Mesodermal cell (in vitro differentiated cells): ENCODE results near the gene SACM1L.
"Not testable (repeated sequence)": the region's sequence is repeated elsewhere in the genome, so short reads cannot be mapped to it uniquely, and the experiment has no call there.

Experiments used
- H3K27ac ChIP-seq: 2 replicates; pipeline ENCODE4 v1.7.0; 2013; ENCODE audit warnings: mild to moderate bottlenecking, low read depth, low read length, moderate library complexity; ENCODE audit not compliant: severe bottlenecking
- H3K36me3 ChIP-seq: 2 replicates; pipeline ENCODE4 v1.7.1; 2013; ENCODE audit warnings: mild to moderate bottlenecking, low read length, moderate library complexity; ENCODE audit not compliant: control insufficient read depth, insufficient read depth
- H3K4me1 ChIP-seq: one replicate; pipeline ENCODE4 v1.7.1; 2013; ENCODE audit warnings: mild to moderate bottlenecking, low read length; ENCODE audit not compliant: insufficient read depth, control insufficient read depth, poor library complexity, severe bottlenecking
- H3K4me3 ChIP-seq: 2 replicates; pipeline ENCODE4 v1.7.0; 2013; ENCODE audit warnings: low read length, control low read depth, mild to moderate bottlenecking; ENCODE audit not compliant: insufficient read depth, poor library complexity, severe bottlenecking; ENCODE audit errors: extremely low read depth
- H3K9me3 ChIP-seq: 2 replicates; pipeline ENCODE4 v1.7.1; 2013; ENCODE audit warnings: mild to moderate bottlenecking, low read length, moderate library complexity; ENCODE audit not compliant: control insufficient read depth
- WGBS, 2 experiments: methylation state at CpG; one replicate each; pipeline ENCODE4 v1.1.5; 2013; ENCODE audit warnings: missing lambda C conversion rate in 2 of 2; ENCODE audit not compliant: insufficient coverage in 2 of 2; 5-methylcytosine and 5-hydroxymethylcytosine counted together

SACM1L gene

DNA sequence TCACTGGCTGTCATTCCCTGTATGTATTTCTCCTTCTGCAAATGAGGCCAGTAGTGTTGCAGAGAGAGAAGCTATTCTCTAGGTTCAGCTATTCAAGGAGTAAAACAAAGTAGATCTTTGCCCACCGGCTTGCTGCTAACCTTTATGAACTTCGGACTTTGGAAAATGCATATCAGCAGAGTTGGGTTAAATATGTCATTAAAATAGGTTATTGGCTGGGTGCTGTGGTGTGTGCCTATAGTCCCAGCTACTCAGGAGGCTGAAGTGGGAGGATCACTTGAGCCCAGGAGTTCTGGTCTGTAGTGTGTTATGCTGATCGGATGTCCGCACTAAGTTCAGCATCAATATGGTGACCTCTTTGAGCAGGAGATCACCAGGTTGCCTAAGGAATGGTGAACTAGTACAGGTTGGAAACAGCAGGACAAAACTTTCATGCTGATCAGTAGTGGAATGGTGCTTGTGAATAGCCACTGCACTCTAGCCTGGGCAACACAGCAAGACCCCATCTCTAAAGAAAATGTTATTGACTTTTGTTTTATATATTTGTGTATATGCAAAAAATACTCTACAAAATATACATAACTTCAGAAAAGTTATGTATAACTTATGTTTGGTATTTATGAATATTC, 53.4 kb downstream of the SACM1L start:
- peaks cover 78% of the 10 kb centered on the region for H3K36me3 ChIP-seq
- H3K4me1 ChIP-seq, result no peaks in the 10 kb centered on the region
- no peak overlapping the region for H3K27ac ChIP-seq
- no peak overlapping the region for H3K4me3 ChIP-seq
- 95 to 96% methylated on average over 4 of the region's 4 CpGs for WGBS, 2 experiments
- H3K9me3 ChIP-seq, result no peaks in the 10 kb centered on the region

DNA sequence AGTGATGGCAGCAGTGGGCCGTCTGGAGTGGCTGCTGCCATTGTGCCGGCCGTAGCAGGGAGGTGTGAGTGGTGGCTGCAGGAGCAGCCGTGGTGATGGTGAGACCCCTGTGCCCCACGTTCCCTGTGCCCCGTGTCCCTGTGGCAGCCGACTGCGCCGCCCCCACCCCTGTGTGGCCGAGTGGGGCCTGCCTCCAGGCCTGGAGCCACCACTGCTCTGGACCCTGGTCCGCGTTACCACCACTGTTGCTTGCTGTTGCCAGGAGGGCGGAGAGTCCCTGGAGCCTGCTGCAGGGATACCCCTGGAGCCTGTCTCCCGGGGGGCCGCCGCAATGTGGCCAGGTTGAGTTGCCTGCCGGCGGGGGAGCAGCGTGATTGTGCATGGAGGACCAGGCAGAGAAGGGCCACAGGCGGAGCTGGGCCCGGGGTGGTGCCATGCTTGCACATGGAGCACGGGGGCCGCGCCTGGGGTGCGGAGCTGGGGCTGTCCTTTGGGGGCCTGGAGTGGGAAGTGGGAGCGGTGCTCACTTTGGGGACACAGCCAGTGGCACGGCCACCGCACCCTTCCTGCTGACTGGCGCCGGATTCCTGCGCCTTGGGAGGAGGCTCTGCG, 57.1 kb downstream of the SACM1L start:
- Histone ChIP-seq H3K36me3 (peaks cover 53% of the 10 kb centered on the region), H3K4me1 (no peaks in the 10 kb centered on the region), H3K4me3 (no peak overlapping the region), H3K27ac (no peak overlapping the region), H3K9me3 (no peaks in the 10 kb centered on the region)
- WGBS, 2 experiments, result 96 to 98% methylated on average over 23 to 30 of the region's 32 CpGs

DNA sequence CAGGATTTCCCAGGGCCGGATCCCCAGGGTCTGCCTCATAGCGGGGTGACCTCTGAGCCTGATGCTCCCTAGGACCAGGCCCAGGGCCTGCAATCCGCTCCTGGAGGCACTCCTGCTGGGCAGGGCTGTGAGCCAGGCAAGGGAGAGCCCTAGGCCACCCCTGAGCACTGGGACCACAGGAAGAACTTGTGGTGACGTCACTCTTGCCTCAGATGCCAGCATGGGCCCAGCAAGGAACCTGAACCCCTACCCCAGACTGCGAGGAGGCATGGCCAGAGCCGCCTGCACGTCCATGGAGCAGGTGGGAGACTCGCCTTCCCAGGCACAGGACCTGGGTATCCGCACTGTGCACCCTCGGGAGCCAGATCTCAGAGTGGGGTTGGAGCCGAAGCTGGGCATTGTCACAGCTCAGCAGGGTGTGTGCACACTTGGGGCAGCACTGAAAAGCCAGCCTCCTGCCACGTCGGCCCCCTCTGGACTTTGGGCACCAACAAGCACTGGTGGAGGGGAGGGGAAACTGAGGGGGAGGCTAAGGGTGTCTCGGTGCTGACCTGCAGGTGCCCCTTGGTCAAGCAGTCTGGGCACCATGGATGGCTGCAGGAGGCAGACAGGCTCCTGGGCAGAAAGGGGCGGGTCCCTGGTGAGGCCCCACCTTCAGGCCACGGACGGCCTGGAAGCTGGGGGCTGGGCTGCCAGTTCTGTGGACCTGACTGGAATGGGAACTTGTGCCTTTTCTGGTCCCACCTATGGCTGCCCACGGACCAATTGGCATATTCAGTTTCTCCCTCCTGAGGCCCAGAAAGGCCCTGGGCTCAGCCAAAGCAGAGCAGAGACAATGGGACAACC, 57.8 kb downstream of the SACM1L start:
- no peak overlapping the region for H3K27ac ChIP-seq
- no peaks in the 10 kb centered on the region for H3K9me3 ChIP-seq
- H3K4me3 ChIP-seq, result no peak overlapping the region
- 95% methylated on average over 16 to 17 of the region's 18 CpGs for WGBS, 2 experiments
- peaks cover 48% of the 10 kb centered on the region for H3K36me3 ChIP-seq
- no peaks in the 10 kb centered on the region for H3K4me1 ChIP-seq

DNA sequence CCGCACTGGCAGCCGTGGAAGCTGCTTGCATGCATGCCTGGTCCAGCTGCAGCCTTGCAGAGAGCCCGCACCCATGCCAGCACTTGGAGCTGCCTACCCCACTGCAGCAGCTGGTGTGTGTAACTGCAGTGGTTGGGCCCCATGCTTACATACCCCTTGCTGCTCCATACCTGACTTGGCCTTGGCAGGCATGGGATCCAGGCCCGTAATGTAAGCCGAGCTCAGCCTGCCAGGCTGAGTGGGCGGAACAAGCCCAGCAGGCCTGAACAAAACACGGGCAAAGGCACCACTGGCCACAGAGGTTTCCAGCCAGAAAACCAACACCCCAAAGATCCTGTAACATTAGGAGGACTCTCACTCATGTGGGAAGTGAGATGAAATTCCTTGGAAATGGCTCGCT, 58.9 kb downstream of the SACM1L start:
- Histone ChIP-seq H3K4me1 (no peaks in the 10 kb centered on the region), H3K4me3 (no peak overlapping the region), H3K9me3 (no peaks in the 10 kb centered on the region), H3K27ac (no peak overlapping the region), H3K36me3 (peaks cover 40% of the 10 kb centered on the region)
- WGBS, 2 experiments, result 94 to 98% methylated on average over 7 to 8 of the region's 8 CpGs

DNA sequence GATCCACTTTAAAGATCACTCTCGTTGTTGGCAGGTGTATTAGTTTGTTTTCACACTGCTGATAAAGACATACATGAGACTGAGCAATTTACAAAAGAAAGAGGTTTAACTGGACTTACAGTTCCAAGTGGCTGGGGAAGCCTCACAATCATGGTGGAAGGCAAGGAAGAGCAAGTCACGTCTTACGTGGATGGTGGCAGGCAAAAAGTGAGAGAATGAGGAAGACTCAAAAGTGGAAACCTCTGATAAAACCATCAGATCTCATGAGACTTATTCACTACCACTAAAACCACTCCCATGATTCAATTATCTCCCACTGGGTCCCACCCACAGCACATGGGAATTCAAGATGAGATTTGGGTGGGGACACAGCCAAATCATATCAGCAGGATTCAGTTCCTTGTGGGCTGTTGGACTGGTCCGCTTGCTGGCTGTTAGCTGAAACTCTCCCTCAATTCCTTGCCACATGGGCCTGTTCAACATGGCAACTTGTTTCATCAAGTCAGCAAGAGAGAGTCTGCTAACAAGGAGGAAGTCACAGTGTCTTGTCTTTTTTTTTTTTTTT, 59.9 kb downstream of the SACM1L start:
- H3K36me3 ChIP-seq, result peaks cover 33% of the 10 kb centered on the region
- 100% methylated on average over 2 of the region's 4 CpGs for WGBS, 2 experiments
- not testable (repeated sequence) for H3K4me3 ChIP-seq

DNA sequence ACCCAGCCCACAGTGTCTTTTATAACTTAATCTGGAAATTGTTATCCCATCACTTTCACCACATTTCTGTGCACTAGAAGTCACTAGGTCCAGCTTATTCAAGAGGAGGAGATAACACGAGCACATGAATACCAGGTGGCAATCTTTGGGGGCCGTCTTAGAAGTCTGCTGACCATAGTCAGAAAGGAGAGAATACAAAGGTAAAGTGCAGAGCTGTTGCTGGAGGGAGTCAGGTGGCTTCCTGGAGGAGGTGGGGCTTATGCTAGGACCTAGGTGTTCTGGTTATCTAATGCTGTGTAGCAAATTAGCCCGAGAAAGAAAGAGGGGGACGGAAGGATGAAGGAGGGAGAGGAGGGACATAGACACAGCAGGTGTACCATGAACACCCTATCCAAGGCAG, 60.7 kb downstream of the SACM1L start:
- Histone ChIP-seq H3K36me3 (peaks cover 33% of the 10 kb centered on the region), H3K4me1 (no peaks in the 10 kb centered on the region), H3K27ac (no peak overlapping the region), H3K9me3 (no peaks in the 10 kb centered on the region), H3K4me3 (no peak overlapping the region)
- 90 to 94% methylated on average over 4 of the region's 4 CpGs for WGBS, 2 experiments

More for the DNA sequence above, 59.9 kb downstream of the SACM1L start:
- not testable (repeated sequence) for H3K27ac ChIP-seq, H3K4me1 ChIP-seq, H3K9me3 ChIP-seq

DNA sequence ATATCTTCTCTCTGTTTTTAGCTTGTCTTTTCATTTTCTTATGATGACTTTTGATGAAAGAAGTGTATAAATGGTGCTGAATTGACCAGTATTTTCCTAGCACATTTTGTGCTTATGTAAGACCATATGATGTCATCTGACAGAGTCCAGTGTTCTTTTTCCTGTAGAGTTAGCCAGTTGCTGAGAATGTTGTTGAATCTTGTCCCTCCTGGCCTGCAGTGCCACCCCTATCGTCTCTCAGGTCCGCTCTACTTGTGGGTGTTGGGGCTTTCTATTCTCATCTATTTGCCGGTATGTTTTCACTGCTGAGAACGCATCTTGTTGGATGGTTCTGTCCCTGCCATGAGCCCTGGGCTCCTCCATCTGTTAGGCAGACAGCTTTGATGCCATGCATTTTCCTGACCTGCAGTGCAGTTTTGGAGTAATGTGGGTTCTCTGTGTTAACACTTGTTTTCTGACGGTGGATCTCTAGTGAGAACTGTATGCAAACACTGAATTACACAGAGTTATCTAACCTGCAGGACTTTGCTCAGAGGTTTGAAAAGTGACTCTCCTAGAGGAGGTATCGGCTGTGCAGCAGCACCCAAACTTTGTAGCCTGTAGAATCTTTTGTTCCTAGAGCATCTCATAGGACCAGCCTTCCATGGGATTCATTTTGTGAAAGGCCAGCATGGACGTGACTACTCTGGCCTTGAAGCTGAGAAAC, 62.5 kb downstream of the SACM1L start:
- peaks cover 18% of the 10 kb centered on the region for H3K36me3 ChIP-seq
- WGBS, 2 experiments, result 94 to 100% methylated on average over 5 to 6 of the region's 7 CpGs

DNA sequence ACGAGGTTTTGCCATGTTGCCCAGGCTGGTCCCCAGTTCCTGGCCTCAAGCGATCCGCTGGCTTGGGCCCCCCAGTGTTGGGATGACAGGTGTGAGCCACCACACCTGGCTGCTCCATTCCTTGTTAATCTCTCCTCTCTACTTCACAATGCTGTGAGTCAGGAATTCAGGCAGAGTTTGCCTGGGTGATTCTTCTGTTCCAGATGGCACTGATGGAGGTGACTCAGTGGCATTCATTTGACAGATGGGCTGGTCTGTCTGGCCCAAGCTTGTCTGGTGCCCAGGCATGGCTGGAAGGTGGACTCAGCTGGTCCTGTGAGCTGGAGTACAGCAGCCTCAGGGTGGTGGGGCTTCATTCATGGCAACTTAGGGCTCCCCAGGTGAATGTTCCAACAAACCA, 63.9 kb downstream of the SACM1L start:
- H3K4me1 ChIP-seq, result no peaks in the 10 kb centered on the region
- 80 to 88% methylated on average over 2 to 3 of the region's 3 CpGs for WGBS, 2 experiments
- no peaks in the 10 kb centered on the region for H3K9me3 ChIP-seq

More for the DNA sequence above, 62.5 kb downstream of the SACM1L start:
- Histone ChIP-seq H3K4me1 (no peaks in the 10 kb centered on the region), H3K9me3 (no peaks in the 10 kb centered on the region), H3K4me3 (no peak overlapping the region), H3K27ac (no peak overlapping the region)

DNA sequence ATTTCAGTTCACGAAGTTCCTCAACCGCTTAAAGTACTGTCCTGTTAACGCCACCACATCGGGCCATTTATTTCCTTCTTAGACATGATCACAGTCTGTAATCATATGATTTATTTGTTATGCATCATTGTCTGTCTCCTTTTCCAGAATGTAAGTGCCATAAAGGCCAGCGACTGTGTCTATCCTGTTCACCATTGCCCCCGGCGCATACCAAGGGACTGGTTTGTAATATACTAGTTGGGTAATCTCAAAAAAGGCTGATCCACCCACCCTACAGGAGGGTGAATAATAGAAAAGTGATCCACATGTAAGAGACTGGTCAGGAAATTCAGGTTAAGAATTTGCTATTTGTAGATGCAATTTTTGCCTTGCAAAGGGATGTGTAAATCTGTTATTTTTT, 65.3 kb downstream of the SACM1L start:
- Histone ChIP-seq H3K9me3 (no peaks in the 10 kb centered on the region), H3K4me3 (no peak overlapping the region), H3K4me1 (no peaks in the 10 kb centered on the region), H3K27ac (no peak overlapping the region), H3K36me3 (peaks cover 3% of the 10 kb centered on the region)
- 96 to 100% methylated on average over 2 to 4 of the region's 7 CpGs for WGBS, 2 experiments

More for the DNA sequence above, 63.9 kb downstream of the SACM1L start:
- H3K36me3 ChIP-seq, result peaks cover 5% of the 10 kb centered on the region
- no peak overlapping the region for H3K4me3 ChIP-seq
- no peak overlapping the region for H3K27ac ChIP-seq

DNA sequence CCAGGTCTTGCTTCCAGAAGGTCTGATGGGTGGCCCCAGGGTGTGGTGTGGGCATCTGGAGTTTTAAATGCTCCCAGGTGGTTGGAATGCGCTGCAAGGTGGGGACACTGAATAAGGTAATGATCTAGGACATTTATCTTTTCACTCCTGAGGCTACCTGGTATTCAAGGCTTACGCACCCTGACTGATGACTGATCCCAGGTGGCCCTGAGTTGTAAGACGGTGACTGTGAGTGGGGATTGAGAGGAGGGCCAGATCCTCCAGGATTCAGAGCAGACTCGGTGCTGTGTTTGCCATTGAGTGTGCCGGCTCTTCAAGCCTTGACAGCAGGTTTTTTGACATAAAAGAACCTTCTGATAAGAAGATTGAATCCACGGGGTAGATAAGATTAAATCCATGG, 66.9 kb downstream of the SACM1L start:
- no peaks in the 10 kb centered on the region for H3K4me1 ChIP-seq
- no peaks in the 10 kb centered on the region for H3K9me3 ChIP-seq
- WGBS, 2 experiments, result 95 to 99% methylated on average over 3 to 6 of the region's 6 CpGs
- H3K36me3 ChIP-seq, result peaks cover 3% of the 10 kb centered on the region
- no peak overlapping the region for H3K4me3 ChIP-seq
- no peak overlapping the region for H3K27ac ChIP-seq
